NCI-H1417 (cell line): Measurements from ENCODE around the gene KCNH3.

Source experiments
- DNase-seq, 3 experiments: peaks; one replicate each; lab custom pipeline; 2025; lab: John Stamatoyannopoulos, UW

Gene KCNH3

GRCh38 chr12:49559011-49559675, 20.3 kb downstream of the KCNH3 start:
- DNase-seq: no peak

DNA sequence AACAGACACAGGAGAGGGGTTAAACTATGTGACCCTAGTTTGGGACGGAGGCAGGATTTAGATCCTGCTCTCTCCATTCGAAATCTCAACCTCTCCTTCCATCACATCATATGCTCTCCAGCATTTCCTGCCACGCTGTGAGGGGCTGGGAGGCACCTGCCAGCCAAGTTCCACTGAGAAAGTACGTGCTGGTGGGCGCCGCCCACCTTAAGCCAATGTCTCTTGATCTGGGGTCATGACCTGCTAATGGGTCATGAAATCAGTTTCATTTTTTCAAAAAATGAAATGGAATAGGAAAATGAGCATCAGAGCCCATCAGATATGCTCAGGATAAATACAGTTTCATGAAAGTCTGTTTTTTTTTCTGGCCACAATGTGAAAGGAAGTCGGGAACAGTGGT, 21.9 kb downstream of the KCNH3 start:
- no peak for DNase-seq

- DNase-seq: no peak
Observed at GRCh38 chr12:49562233-49562632, 23.4 kb downstream of the KCNH3 start.

- no peak for DNase-seq
Observed at GRCh38 chr12:49562831-49563230, 24.0 kb downstream of the KCNH3 start.

- no peak for DNase-seq
Observed at GRCh38 chr12:49563951-49564685, 25.3 kb downstream of the KCNH3 start.

- no peak for DNase-seq
Observed at GRCh38 chr12:49564686-49565405, 26.0 kb downstream of the KCNH3 start.

DNA sequence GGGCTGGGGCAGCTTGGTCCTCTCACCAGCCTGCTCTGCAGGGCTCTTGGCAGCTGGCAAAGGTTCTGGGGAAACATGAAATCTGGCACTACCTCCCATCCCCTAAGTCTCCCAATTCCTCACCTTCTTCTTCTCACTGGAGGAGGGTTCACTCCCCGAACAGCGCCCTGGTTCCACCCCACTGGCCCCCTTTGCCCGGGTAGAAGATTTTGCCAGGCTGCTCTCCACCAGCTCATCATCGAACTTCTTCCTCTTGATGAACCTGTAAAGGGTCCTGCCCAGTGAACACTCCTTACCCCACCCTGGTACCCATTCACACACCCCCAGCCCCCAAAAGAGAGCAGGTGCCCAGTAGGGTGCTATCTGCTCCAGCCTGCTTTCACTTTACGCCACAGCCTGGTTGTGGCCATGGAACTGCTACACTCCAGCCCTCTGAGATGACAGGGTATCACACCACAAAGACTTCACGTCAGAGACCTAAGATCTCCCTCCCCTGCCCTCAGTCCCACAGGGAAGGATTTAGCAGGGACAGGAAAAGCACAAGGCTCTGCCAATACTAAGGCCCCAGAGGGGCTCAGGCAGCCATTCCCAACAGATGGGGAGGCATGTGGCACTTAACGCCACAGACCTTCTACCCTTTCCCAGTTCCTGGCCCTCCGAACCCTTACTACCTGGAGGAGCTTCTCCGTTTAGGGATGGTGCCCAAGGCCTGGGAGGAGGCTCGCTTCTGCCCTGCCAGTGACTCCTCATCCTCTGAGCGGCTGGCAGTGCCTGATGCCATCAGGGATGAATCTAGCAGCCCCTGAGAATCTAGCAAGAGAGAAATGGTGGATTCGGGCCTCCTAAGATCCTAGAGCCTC, 26.8 kb downstream of the KCNH3 start:
- no peak for DNase-seq

DNA sequence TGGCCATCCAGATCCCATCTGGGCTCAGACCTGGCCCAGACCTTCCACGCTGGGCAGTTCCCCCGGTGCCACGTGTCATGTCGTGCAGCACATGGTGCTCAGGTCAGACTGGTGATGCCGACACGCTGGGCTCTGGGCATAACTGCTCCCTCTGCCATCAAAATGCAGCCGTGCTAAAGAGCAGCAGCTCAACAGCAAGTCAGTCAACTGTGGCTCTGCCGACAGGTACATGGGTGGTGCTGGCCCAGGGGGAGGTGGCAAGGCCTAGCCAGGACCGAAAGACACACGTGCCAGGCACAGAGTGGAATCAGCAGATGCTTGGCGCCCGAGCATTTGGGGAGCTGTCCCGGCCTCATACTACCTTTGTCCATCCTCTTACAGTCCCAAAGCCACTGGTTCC, 27.5 kb downstream of the KCNH3 start:
- DNase-seq: no peak

GRCh38 chr12:49567302-49567610, 28.4 kb downstream of the KCNH3 start:
- no peak for DNase-seq

DNA sequence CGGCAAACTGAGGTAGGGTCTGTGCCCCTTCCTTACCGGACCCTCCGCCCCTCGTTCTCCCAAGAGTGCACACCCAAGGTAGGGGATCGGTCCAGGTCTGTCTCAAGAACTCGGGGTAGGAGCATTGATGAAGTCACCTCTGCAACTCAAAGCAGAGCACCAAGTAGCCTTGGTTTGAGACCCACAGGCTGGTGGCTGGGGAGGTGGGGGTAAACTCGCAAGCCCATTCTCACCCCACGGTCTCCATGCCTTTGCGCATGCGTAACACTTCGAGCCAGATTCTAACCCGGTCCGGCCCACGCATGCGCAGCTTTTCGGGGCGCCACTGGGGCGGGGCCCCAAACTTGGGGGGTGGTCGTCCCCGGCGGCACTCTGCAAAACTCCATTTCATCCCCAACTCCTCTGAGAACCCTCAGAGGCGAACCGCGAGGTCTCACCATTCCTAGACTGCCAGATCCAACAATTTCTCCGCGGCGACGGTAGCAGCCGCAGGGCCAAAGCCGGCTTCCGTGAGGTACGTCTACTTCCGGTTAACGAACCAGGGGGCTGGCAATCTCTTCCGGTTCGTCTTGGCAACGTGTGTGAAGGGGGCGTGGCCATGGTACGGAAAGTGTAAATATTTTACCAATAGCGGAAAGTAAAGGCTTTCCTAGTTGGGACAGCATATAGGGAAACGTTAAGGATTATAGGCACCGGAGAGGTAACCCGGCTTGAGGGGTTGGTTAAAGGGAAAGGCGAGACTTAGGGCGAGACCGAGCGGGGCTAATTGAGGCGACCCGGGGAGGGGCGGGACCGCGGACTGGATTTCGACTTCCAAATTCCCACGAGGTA, 29.0 kb downstream of the KCNH3 start, which contains the start of gene MCRS1:
MCRS1 (minus strand) TSS at position 532 of the 831 bp plus-strand sequence. CDS start 1,411 bp downstream, outside the sequence.
- DNase-seq: peak; percentile 94 to 97 (median 96)

DNA sequence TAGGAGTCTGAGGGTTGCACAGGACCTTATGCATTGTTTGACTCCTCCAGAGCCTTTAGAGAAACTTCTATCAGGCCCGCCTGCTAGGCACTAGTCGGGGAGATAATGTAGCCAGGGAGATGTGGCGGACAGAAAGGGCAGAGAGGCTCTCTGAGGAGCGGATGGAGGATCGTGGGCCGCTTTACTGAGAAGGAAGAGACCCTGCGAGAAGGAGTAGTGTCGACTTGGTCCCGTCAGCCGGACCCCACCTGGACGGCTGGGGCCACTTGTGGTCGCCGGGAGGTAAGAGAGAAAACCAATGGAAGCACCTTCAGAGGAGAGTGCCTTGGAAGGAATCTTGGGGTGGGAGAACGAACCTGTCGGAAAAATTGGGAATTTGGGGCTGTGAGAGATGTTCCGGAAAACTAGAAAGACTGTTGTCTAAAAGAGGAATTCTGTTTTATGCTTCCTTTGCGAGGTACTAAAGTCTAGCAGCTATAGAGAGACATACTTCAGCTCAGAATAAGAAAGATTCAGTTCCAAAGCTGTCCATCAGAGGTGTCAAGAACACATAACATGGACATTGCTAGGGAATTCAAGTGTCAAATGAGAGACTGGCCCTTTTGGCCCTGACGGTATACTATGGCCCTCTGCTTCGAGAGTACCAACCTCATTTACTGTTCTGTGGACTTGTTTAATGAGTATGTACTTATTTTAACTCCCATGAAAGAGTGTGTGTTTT, 29.8 kb downstream of the KCNH3 start:
- peak in 1 of 3 experiments; percentile 46 for DNase-seq

DNA sequence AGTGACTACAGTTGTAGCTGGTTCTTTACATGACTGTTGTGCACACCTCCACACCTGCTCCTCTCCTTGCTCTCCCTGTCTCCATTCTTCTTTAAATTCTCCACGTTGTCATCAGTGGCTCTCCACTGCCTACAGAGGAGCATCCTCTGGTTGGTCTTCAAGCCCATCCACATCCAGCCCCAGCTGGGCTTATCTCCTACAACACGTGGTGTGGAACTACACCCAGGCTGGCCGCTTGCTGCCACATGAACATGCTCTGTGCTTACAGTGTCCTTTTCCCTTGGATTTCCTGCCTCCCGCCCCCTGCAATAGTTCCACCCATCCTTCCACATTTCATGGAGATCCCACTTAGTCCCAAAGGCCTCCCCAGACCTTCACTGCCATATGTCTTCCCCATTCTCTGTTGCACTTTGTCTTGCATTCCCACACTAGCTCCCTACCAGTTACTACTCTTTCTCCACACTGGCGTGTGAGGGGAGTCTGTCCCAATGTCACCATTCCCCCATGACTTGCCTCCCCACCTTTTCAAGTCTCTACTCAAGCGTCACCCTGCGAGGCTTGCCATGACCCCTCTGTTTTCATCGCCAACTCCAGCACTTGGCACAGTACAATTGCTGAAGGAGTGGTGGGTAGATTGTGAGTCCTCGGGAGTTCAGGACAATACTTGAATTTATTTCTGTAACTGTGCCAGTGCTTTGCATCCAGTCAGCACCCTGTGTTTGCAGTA, 38.9 kb downstream of the KCNH3 start:
- DNase-seq: no peak

DNA sequence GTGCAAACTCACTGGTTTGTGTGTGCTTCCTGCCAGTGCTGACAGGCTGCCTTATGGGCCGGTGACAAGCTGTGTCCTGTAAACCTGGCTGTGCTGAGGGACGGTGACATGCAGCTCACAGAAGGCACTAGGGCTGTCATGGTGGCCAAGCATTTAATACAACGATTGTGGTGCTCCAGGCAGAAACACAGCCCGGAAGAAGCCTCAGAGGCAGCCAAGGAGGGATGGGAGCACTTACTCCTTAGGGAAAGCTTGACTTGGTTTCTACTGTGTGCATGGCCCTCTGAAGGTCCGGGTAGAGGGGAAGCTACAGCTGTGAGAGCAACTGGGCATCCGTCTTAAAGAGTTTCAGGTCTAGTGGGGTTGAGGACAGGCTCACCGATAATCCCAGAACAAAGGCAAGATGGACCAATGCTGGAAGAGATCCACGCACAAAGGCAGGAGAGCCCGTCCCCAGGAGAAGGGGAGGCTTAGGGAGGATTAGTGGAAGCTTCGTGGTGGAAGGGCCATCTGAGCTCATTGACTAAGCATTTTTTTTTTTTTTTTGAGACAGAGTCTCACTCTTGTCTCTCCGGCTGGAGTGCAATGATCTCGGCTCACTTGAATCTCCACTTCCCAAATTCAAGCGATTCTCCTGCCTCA, 39.8 kb downstream of the KCNH3 start:
- no peak for DNase-seq

GRCh38 chr12:49580572-49581535, 42.0 kb downstream of the KCNH3 start:
- peak; percentile 67 to 91 (median 86) for DNase-seq

- no peak for DNase-seq
Observed at GRCh38 chr12:49582201-49582600, 43.4 kb downstream of the KCNH3 start.

- no peak for DNase-seq
Observed at GRCh38 chr12:49582850-49583249, 44.0 kb downstream of the KCNH3 start.

- no peak for DNase-seq
Observed at GRCh38 chr12:49583366-49584094, 44.7 kb downstream of the KCNH3 start.
